HL-60 (cell line): ENCODE data around the gene ABCA4.
"Not testable (repeated sequence)": the region's sequence is repeated elsewhere in the genome, so short reads cannot be mapped to it uniquely, and the experiment has no call there.

Experiments used
- DNase-seq, 2 experiments: peaks; one replicate each; pipeline ENCODE4 v3.0.0-alpha.2; 2010 to 2020; ENCODE audit warnings: low read depth in 1 of 2, low spot score in 1 of 2
- H3K27ac ChIP-seq: fragments of 250-450 bp; sonication (Bioruptor Pico); replicated peaks from 2 replicates; pipeline ENCODE4 v1.5.1; 2020; ENCODE audit warnings: mild to moderate bottlenecking, moderate library complexity
- H3K27me3 ChIP-seq: fragments of 250-450 bp; sonication (Bioruptor Pico); 2 replicates; pipeline ENCODE4 v1.5.1; 2021; ENCODE audit warnings: mild to moderate bottlenecking, moderate library complexity; ENCODE audit not compliant: insufficient read depth, poor library complexity, severe bottlenecking
- H3K4me3 ChIP-seq: replicated peaks from 2 replicates; pipeline ENCODE4 v1.5.1; 2011; ENCODE audit warnings: mild to moderate bottlenecking, control low read depth, low read length; ENCODE audit not compliant: insufficient read depth
- GABPA ChIP-seq: IDR thresholded peaks from 2 replicates; pipeline ENCODE4 v1.6.1; 2012; ENCODE audit warnings: low read depth
- POLR2AphosphoS5 ChIP-seq: IDR thresholded peaks from 2 replicates; pipeline ENCODE4 v1.6.1; 2012; ENCODE audit warnings: low read depth
- SPI1 ChIP-seq: IDR thresholded peaks from 2 replicates; pipeline ENCODE4 v1.6.1; 2012; ENCODE audit warnings: low read depth, mild to moderate bottlenecking, borderline replicate concordance
- TF ChIP-seq, protein P1 (sequence below): IDR thresholded peaks from one replicate; pipeline ENCODE4 v1.5.1; 2011; ENCODE audit warnings: low read length, control low read depth, inconsistent platforms; ENCODE audit not compliant: insufficient read depth
- TF ChIP-seq, protein P2 (sequence below): IDR thresholded peaks from 2 replicates; pipeline ENCODE4 v1.6.1; 2012; ENCODE audit warnings: low read depth; ENCODE audit not compliant: insufficient replicate concordance

The ABCA4 gene

DNA sequence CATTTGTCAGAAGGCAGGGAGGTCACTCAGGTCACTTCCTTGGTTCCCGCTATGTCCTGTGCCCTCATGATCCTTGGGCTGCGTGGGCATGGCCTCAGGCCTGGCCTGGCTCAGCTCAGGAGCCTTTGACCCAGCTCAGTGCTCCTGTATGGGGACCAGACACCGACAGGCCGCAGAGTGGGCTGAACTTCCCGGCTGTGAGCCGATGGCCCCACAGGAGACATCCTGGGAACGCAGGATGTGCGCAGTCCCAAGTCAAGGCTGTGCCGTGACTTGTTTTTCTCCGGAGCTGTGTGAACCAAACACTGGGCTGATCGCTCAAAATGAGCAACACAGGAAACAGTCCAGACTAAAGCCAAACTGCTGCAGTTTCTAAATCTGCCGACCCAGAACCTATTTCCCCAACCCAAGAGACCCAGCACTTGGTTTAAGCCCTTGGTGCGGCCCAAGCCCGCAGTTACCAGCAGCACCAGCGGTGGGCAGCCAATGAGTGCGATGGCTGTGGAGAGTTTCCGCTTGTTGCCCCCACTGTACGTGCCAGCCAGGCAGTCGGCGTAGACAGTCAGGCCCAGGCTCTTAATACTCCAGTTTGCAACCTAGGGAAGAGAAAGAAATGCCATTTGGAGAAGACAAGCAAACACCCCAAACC, 119.4 kb downstream of the ABCA4 start:
- TF ChIP-seq GABPA (no peak), SPI1 (no peak), POLR2AphosphoS5 (no peak)
- TF ChIP-seq, protein P1, sequence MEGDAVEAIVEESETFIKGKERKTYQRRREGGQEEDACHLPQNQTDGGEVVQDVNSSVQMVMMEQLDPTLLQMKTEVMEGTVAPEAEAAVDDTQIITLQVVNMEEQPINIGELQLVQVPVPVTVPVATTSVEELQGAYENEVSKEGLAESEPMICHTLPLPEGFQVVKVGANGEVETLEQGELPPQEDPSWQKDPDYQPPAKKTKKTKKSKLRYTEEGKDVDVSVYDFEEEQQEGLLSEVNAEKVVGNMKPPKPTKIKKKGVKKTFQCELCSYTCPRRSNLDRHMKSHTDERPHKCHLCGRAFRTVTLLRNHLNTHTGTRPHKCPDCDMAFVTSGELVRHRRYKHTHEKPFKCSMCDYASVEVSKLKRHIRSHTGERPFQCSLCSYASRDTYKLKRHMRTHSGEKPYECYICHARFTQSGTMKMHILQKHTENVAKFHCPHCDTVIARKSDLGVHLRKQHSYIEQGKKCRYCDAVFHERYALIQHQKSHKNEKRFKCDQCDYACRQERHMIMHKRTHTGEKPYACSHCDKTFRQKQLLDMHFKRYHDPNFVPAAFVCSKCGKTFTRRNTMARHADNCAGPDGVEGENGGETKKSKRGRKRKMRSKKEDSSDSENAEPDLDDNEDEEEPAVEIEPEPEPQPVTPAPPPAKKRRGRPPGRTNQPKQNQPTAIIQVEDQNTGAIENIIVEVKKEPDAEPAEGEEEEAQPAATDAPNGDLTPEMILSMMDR: no peak
- TF ChIP-seq, protein P2, sequence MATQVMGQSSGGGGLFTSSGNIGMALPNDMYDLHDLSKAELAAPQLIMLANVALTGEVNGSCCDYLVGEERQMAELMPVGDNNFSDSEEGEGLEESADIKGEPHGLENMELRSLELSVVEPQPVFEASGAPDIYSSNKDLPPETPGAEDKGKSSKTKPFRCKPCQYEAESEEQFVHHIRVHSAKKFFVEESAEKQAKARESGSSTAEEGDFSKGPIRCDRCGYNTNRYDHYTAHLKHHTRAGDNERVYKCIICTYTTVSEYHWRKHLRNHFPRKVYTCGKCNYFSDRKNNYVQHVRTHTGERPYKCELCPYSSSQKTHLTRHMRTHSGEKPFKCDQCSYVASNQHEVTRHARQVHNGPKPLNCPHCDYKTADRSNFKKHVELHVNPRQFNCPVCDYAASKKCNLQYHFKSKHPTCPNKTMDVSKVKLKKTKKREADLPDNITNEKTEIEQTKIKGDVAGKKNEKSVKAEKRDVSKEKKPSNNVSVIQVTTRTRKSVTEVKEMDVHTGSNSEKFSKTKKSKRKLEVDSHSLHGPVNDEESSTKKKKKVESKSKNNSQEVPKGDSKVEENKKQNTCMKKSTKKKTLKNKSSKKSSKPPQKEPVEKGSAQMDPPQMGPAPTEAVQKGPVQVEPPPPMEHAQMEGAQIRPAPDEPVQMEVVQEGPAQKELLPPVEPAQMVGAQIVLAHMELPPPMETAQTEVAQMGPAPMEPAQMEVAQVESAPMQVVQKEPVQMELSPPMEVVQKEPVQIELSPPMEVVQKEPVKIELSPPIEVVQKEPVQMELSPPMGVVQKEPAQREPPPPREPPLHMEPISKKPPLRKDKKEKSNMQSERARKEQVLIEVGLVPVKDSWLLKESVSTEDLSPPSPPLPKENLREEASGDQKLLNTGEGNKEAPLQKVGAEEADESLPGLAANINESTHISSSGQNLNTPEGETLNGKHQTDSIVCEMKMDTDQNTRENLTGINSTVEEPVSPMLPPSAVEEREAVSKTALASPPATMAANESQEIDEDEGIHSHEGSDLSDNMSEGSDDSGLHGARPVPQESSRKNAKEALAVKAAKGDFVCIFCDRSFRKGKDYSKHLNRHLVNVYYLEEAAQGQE: no peak
- DNase-seq: no peak

DNA sequence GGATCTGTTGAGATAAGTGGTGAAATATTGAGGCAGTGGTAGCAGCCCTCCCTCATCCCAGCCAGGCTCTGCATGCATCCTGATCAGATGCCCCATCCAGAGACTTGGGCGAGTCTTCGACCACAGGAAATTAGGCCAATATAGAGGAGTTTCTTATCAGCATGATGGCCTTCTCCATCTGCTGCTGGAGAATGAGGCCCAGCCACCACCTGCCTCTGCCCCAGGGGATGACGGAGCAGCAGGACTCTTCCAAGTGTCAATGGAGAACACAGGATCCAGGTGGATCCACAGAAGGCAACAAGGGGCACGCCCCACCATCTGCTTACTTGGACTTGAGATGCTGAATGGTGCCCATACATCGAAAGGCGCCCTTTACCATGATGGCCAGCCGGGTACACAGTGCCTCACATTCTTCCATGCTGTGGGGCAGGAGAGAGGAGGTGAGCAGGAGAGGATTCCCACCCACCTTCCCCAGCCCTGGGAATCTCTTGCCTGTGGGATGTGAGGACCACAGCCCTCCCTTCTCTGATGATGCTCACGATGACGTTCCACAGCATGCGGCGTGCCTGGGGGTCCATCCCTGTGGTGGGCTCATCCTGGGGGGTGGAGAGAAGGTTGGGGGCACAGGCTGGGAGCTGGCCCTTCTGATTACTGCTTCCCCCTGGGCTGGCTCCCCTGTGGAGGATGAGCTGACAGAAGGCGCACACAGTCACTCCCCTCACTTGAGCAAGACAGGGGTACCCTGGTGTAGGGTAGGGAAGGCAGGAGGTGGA, 120.3 kb downstream of the ABCA4 start:
- Histone ChIP-seq H3K4me3 (no peak overlapping the region), H3K27me3 (no peaks in the 10 kb centered on the region), H3K27ac (no peak overlapping the region)
- TF ChIP-seq, protein P1: no peak
- no peak for TF ChIP-seq POLR2AphosphoS5
- TF ChIP-seq, protein P2: no peak
- no peak for TF ChIP-seq GABPA
- no peak for TF ChIP-seq SPI1
- no peak for DNase-seq

More for the DNA sequence above, 119.4 kb downstream of the ABCA4 start:
- no peak overlapping the region for H3K27ac ChIP-seq
- no peaks in the 10 kb centered on the region for H3K27me3 ChIP-seq
- H3K4me3 ChIP-seq: no peak overlapping the region

DNA sequence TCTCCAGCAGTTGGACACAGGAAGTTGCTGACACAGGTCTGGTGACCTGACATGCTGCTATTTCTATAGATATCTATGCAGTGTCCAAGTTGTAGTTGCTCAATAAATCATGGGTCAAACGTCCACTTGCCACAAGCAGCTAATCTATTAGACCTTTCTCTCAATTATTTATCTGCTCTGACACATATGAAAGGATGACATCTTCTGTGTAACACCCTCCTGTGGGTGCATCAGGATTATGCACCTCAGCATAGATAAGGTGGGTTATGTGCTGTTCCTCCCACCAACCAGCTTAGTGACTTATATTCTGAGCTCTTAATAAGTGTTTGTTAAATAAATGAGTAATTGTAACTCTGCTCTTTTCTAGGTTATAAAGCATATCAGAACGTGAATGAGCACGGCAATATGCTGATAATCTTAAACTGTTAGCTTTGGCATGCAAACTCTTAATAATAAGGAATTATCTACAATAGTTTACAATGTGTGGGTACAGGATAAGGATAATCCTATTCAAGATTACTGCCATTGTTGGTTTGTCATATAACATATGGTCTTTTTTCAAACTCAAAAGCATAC, 121.0 kb downstream of the ABCA4 start:
- no peak for TF ChIP-seq GABPA
- TF ChIP-seq, protein P2: no peak
- TF ChIP-seq, protein P1: no peak
- TF ChIP-seq POLR2AphosphoS5: no peak
- TF ChIP-seq SPI1: no peak
- no peak overlapping the region for H3K4me3 ChIP-seq
- no peak overlapping the region for H3K27ac ChIP-seq
- no peaks in the 10 kb centered on the region for H3K27me3 ChIP-seq
- no peak for DNase-seq

DNA sequence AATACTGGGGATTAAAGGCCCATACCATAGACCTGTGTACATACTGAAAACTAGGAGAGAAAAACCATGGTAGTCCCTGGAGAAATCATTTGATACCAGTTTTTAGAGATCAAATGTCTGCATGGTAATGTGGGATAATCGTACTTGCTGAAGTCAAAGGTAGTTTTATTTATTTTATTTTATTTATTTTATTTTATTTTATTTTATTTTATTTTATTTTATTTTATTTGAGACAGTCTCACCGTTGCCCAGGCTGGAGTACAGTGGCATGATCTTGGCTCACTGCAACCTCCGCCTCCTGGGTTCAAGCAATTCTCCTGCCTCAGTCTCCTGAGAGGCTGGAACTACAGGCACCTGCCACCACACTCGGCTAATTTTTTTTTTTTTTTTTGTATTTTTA, 122.4 kb downstream of the ABCA4 start:
- not testable (repeated sequence) for H3K4me3 ChIP-seq, H3K27me3 ChIP-seq, H3K27ac ChIP-seq, DNase-seq
